Activated CD4-positive, alpha-beta T cell treated with anti-CD3 and anti-CD28 coated beads, Interleukin-2, amount 50 U/mL, for 4 hours (primary cell): ENCODE results near the gene SETX.

Source experiments
- DNase-seq, 2 experiments: peaks; one replicate each; pipeline ENCODE4 v3.0.0-alpha.2; 2020

Gene SETX

GRCh38 chr9:132239999-132240840 lies 114.6 kb downstream of the SETX start:
- no peak for DNase-seq

DNA sequence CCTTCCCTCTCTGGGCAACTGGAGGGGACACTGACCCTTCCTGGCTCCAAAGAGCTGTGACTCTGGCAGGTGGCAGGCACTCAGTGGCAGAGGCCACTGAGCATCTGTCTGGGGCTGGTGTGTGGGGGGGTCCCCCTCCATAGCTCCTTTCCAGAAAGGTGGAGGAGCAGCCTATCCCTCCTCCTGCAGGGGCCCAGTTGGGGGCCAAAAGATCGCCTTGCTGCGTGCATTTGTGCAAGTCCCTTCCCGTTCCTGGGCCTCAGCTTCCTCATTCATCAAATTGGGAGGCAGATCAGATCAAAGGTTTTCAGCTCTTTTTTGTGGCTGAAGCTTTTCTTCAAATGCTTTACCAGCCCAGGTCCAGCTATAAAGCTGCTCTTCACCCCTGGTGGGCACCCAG lies 115.3 kb downstream of the SETX start:
- DNase-seq, result no peak

DNA sequence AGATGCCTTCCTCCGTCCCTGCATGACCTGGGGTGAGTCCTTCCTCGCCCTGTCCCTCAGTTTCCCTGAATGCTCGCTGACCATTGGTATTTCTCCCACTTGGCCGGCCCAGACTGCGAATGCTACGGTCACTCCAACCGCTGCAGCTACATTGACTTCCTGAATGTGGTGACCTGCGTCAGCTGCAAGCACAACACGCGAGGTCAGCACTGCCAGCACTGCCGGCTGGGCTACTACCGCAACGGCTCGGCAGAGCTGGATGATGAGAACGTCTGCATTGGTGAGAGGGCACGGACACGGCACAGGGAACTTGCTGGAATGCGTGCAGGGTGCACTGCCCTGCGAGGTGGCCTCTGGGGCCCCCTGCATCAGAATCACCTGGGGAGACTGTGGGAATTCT lies 115.8 kb downstream of the SETX start:
- DNase-seq, result no peak

GRCh38 chr9:132238026-132238972 lies 116.5 kb downstream of the SETX start:
- no peak for DNase-seq

DNA sequence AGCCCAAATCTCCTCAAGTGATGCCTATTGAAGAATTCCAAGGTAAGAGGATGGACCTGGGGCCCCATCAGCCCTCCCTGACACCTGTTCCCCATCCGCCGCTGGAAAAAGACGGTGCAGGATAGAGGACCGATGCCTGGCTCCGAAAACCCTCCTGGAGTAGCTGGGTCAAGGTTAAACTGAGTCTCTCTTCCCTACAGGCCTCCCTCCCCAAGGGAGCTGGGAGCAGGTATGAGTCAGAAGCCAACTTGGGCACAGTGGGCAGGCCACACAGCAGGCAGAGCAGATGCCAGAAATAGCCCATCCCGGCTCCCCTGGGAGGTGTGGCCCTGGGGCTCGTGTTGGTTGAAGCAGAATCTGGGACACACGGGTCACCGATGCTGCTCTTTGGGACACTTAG lies 117.3 kb downstream of the SETX start:
- DNase-seq, result no peak

DNA sequence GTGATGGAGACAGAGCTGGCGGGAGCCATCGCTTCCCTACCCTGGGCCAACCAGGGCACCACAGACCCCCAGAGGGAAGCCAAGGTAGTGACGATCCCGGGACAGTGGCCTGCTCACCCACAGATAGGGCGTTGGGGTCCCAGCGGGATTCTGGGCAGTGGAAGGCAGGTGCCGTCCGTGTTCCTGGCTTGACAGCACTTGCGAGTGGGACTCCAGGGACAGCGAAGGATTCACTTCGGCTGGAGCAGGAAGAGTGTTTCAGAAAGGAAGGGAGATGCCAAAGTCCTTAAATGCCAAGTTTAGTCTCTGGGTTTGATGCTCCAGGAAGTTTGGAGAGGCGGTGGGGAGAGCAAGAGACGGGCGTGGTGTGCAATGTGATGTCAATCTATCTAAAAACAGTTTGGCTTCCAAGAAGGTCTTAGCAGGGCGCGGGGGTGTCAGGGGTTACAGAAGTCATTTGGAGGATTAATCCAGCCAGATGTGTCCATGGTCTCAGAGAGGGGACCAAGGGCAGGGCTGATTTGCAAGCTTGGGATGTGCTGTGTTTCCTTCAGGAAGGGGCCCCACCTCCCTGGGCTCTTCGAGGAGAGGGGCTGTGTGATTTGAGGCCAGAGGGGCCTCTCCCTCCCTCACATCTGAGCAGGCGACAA lies 118.0 kb downstream of the SETX start:
- no peak for DNase-seq

- peak; percentile 76 to 80 for DNase-seq
These were observed 118.7 kb downstream of the SETX start for GRCh38 chr9:132235894-132236661.

- DNase-seq, result no peak
These were observed 119.7 kb downstream of the SETX start for GRCh38 chr9:132235125-132235524.

- DNase-seq, result no peak
These were observed 120.3 kb downstream of the SETX start for GRCh38 chr9:132234535-132234934.

DNA sequence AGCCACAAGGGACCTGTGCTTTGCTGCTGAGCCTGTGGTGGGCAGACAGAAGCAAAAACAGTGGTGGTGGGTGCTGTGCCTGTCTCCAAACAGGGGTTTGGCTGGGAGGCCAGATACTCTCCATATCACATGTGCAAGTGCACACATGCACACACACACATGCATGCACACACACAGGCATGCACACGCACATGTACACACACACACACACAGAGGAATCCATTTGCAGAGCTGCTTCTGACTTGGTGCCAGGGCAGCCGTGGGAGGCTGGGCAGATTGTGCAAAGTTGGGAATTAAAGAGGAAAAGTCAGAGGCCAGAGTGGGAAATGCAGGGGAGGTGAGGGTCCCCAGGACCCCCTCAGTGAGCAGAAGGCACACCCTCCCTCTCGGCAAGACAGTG lies 121.6 kb downstream of the SETX start:
- DNase-seq, result no peak

DNA sequence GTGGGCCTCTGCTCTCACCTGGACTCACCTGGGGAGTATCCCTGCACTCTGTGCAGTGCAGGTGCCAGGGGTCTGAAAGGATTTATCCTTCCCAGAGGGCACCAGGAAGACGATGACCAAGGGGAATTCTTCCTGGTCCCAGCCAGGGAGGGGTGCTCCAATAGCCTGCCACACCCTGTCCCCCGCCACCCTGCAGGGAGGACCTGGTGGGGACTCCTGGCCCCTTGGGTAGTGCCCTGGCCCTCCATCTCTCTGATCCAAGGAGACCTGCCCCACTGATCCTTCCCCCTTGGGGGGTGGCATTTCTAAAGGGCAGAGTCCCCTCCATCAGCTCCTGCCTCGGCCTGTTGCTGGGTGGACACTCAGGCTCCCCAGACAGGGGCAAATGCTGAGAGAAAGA lies 122.3 kb downstream of the SETX start:
- no peak for DNase-seq

GRCh38 chr9:132231019-132231701 lies 123.6 kb downstream of the SETX start:
- DNase-seq, result no peak

- DNase-seq, result no peak
These were observed 124.2 kb downstream of the SETX start for GRCh38 chr9:132230605-132231004.

DNA sequence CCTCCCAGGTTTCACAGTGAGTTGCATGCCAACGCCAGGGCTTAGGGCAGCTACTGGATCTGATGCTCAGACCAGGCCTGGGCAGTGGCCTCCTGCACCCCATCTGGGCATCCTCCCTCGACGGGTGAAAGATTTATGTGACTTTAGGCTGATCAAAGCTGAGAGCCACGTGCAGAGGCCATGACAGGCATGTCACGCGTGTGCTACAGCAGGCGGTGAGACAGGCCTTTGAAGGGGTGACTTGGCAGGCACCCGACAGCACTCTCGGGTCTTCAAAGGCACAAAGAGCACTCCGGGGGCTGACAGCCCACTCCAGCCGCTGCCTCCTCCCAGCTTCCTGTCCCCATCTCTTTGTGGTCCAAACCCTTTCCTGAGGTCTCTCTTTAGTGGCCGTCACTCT lies 126.7 kb downstream of the SETX start:
- no peak for DNase-seq

GRCh38 chr9:132226571-132227430 lies 128.0 kb downstream of the SETX start:
- DNase-seq, result no peak

DNA sequence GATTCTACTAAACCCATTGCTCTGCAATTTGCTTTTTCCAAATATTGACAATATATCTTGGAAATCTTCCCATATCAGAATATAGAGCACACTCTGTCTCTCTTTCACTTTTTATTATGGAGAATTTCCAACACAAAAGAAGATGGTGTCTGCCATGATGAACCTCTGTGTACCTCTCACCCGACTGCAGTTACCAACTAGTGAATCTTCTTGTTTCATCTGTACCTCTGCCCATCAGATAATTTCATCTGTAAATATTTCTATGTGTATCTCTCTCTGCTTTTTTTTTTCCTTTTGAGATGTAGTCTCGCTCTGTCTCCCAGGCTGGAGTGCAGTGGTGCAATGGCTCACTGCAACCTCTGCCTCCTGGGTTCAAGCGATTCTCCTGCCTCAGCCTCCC lies 130.1 kb downstream of the SETX start:
- DNase-seq, result no peak

DNA sequence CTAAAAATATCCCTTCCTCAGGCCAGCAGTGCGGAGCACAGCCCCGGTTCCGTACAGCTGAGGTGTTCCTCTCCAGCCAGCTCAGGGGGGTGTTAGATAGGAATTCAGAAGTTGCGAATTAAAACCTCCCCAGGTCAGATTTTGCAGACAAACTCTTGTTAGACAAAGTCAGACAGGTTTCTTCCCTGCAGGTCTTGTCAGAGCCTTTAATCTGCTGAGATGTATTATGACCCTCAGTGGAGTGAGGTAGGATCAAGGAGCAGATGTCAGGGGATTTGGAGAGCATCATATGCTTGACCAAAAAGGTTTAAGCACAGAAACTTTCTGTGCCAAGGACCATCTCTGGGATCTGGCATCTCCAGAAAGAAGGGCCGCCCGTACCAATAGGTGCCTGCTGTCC lies 132.8 kb downstream of the SETX start:
- DNase-seq, result no peak

DNA sequence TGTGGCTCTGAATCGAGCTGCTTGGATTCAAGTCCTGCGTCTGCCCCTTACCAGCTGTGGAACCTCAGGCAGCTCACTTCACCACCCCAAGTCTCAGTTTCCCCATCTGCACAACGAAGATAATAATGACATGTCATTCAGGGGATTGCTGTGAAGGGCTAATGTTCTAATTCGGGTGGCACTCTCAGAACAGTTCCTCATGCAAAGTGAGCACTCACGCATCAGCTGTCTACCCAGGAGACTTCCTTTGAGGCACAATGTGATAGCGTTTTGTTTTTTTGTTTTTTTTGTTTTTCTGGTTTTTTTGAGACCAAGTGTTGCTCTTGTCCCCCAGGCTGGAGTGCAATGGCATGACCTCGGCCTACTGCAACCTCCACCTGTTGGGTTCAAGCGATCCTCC lies 136.6 kb downstream of the SETX start:
- DNase-seq, result no peak

GRCh38 chr9:132216861-132217619 lies 137.7 kb downstream of the SETX start:
- no peak for DNase-seq

- no peak for DNase-seq
These were observed 140.7 kb downstream of the SETX start for GRCh38 chr9:132214027-132214622.
